WTC11 (cell line): Measurements from ENCODE around the gene HDAC5. TPM values are rescaled to one million over a fixed set of nuclear protein-coding genes. Genes with fewer than 3 reads are reported as not detected.
A peak's percentile ranks its signal among the peaks of the same experiment; 100 is the strongest.

Experiments used
- ATAC-seq: fragments of 200-7000 bp; cut with Tn5 transposase; 2 replicates; pipeline ENCODE4 v1.10.0; 2021; ENCODE audit warnings: mild to moderate bottlenecking, moderate library complexity
- CTCF ChIA-PET: fragments of 300-600 bp; sonication (Branson Sonifier 250); formaldehyde crosslinking; loops from one replicate; lab custom pipeline; 2021; ENCODE audit warnings: antibody characterized with exemption; lab: Charles Lee
- POLR2A ChIA-PET: fragments of 350-600 bp; sonication (Branson Sonifier 250); formaldehyde crosslinking; loops from one replicate; lab custom pipeline; 2021; ENCODE audit warnings: antibody characterized with exemption; lab: Charles Lee
- DNase-seq: peaks from one replicate; pipeline ENCODE4 v3.0.0; 2021; ENCODE audit warnings: low spot score
- H3K27ac Mint-ChIP-seq: 2 replicates; pipeline ENCODE4 v1.8.0; 2021; ENCODE audit warnings: mixed read lengths
- H3K27me3 Mint-ChIP-seq: 2 replicates; pipeline ENCODE4 v1.8.0; 2021; ENCODE audit warnings: low read depth, mild to moderate bottlenecking, moderate library complexity, mixed read lengths
- H3K36me3 Mint-ChIP-seq: 2 replicates; pipeline ENCODE4 v1.8.0; 2021; ENCODE audit warnings: mixed read lengths
- H3K4me1 Mint-ChIP-seq: 2 replicates; pipeline ENCODE4 v1.8.0; 2022; ENCODE audit warnings: mixed read lengths
- H3K4me3 Mint-ChIP-seq: 2 replicates; pipeline ENCODE4 v1.8.0; 2021; ENCODE audit warnings: mild to moderate bottlenecking, moderate library complexity, mixed read lengths
- H3K9me3 Mint-ChIP-seq: 2 replicates; pipeline ENCODE4 v1.8.0; 2021; ENCODE audit warnings: mixed read lengths
- CBFB ChIP-seq: sonication (generic); formaldehyde crosslinking; IDR thresholded peaks from 2 replicates; pipeline ENCODE4 v1.8.1; 2022; ENCODE audit warnings: mild to moderate bottlenecking, low read depth, missing genetic modification reagents
- CTCF ChIP-seq: fragments of 200-600 bp; IDR thresholded peaks from 2 replicates; pipeline ENCODE4 v1.8.0; 2022; ENCODE audit warnings: antibody characterized with exemption
- ELF4 ChIP-seq: sonication (generic); formaldehyde crosslinking; IDR thresholded peaks from 2 replicates; pipeline ENCODE4 v1.8.1; 2022; ENCODE audit warnings: low read depth, mild to moderate bottlenecking, moderate library complexity, missing genetic modification reagents
- ESRRA ChIP-seq: sonication (generic); formaldehyde crosslinking; IDR thresholded peaks from 2 replicates; pipeline ENCODE4 v1.8.1; 2022; ENCODE audit warnings: mild to moderate bottlenecking, missing genetic modification reagents, borderline replicate concordance
- ETV6 ChIP-seq: sonication (generic); formaldehyde crosslinking; IDR thresholded peaks from 2 replicates; pipeline ENCODE4 v1.8.1; 2022; ENCODE audit warnings: mild to moderate bottlenecking, missing genetic modification reagents
- FOXP1 ChIP-seq: sonication (generic); formaldehyde crosslinking; IDR thresholded peaks from 2 replicates; pipeline ENCODE4 v1.8.0; 2022; ENCODE audit warnings: missing genetic modification reagents, mild to moderate bottlenecking, moderate library complexity, borderline replicate concordance
- IRF2 ChIP-seq: sonication (generic); formaldehyde crosslinking; IDR thresholded peaks from 2 replicates; pipeline ENCODE4 v1.8.0; 2022; ENCODE audit warnings: low read depth, missing genetic modification reagents, borderline replicate concordance
- JUN ChIP-seq: sonication (generic); formaldehyde crosslinking; IDR thresholded peaks from 2 replicates; pipeline ENCODE4 v1.8.0; 2023; ENCODE audit warnings: mild to moderate bottlenecking, missing genetic modification reagents
- KAT7 ChIP-seq: sonication (generic); formaldehyde crosslinking; IDR thresholded peaks from 2 replicates; pipeline ENCODE4 v1.8.1; 2023; ENCODE audit warnings: missing genetic modification reagents, mild to moderate bottlenecking, borderline replicate concordance
- MXD4 ChIP-seq: fragments of 250-450 bp; sonication (Bioruptor Pico); IDR thresholded peaks from 2 replicates; pipeline ENCODE4 v1.8.0; 2021; ENCODE audit warnings: mild to moderate bottlenecking, moderate library complexity, borderline replicate concordance
- NFYB ChIP-seq: sonication (generic); formaldehyde crosslinking; conservative IDR thresholded peaks from 2 replicates; pipeline ENCODE4 v1.8.0; 2022; ENCODE audit warnings: low read depth, missing genetic modification reagents
- RORB ChIP-seq: fragments of 250-450 bp; sonication (Bioruptor Pico); IDR thresholded peaks from 2 replicates; pipeline ENCODE4 v1.9.0; 2021; ENCODE audit warnings: mild to moderate bottlenecking
- SMAD3 ChIP-seq: sonication (generic); formaldehyde crosslinking; IDR thresholded peaks from 2 replicates; pipeline ENCODE4 v1.8.0; 2022; ENCODE audit warnings: missing genetic modification reagents, mild to moderate bottlenecking, borderline replicate concordance
- TEAD1 ChIP-seq: sonication (generic); formaldehyde crosslinking; IDR thresholded peaks from 2 replicates; pipeline ENCODE4 v1.8.0; 2022; ENCODE audit warnings: mild to moderate bottlenecking, missing genetic modification reagents
- ZNF138 ChIP-seq: sonication (generic); formaldehyde crosslinking; conservative IDR thresholded peaks from 2 replicates; pipeline ENCODE4 v1.8.1; 2022; ENCODE audit warnings: mild to moderate bottlenecking, moderate library complexity, missing genetic modification reagents
- ZNF263 ChIP-seq: sonication (generic); formaldehyde crosslinking; IDR thresholded peaks from 2 replicates; pipeline ENCODE4 v1.8.1; 2022; ENCODE audit warnings: low read depth, mild to moderate bottlenecking, moderate library complexity, missing genetic modification reagents
- ZNF317 ChIP-seq: sonication (generic); formaldehyde crosslinking; IDR thresholded peaks from 2 replicates; pipeline ENCODE4 v1.8.1; 2023; ENCODE audit warnings: low read depth, mild to moderate bottlenecking, moderate library complexity, missing genetic modification reagents, borderline replicate concordance
- ZNF416 ChIP-seq: fragments of 250-450 bp; sonication (Bioruptor Pico); IDR thresholded peaks from 2 replicates; pipeline ENCODE4 v1.9.0; 2021; ENCODE audit warnings: mild to moderate bottlenecking, inconsistent platforms
- ZNF532 ChIP-seq: fragments of 250-450 bp; sonication (Bioruptor Pico); IDR thresholded peaks from 2 replicates; pipeline ENCODE4 v1.9.0; 2021; ENCODE audit warnings: mild to moderate bottlenecking, borderline replicate concordance
- ZNF671 ChIP-seq: fragments of 250-450 bp; sonication (Bioruptor Pico); IDR thresholded peaks from 2 replicates; pipeline ENCODE4 v1.8.0; 2021; ENCODE audit warnings: mild to moderate bottlenecking
- total RNA-seq: library from RNA; stranded (reverse); gene quantifications from 3 replicates; pipeline ENCODE4 v1.2.3, GENCODE V29; 2021
- TF ChIP-seq, protein P1 (sequence below): fragments of 250-450 bp; sonication (Bioruptor Pico); IDR thresholded peaks from 2 replicates; pipeline ENCODE4 v1.8.0; 2021; ENCODE audit warnings: mild to moderate bottlenecking
- TF ChIP-seq, protein P2 (sequence below): fragments of 250-450 bp; sonication (Bioruptor Pico); IDR thresholded peaks from 2 replicates; pipeline ENCODE4 v1.9.0; 2021; ENCODE audit warnings: mild to moderate bottlenecking
- TF ChIP-seq, protein P3 (sequence below): sonication (generic); formaldehyde crosslinking; IDR thresholded peaks from 2 replicates; pipeline ENCODE4 v1.8.1; 2023; ENCODE audit warnings: mild to moderate bottlenecking, missing genetic modification reagents

HDAC5 gene
- total RNA-seq, 1 experiment from 2014 or later = 61.6 TPM

DNA sequence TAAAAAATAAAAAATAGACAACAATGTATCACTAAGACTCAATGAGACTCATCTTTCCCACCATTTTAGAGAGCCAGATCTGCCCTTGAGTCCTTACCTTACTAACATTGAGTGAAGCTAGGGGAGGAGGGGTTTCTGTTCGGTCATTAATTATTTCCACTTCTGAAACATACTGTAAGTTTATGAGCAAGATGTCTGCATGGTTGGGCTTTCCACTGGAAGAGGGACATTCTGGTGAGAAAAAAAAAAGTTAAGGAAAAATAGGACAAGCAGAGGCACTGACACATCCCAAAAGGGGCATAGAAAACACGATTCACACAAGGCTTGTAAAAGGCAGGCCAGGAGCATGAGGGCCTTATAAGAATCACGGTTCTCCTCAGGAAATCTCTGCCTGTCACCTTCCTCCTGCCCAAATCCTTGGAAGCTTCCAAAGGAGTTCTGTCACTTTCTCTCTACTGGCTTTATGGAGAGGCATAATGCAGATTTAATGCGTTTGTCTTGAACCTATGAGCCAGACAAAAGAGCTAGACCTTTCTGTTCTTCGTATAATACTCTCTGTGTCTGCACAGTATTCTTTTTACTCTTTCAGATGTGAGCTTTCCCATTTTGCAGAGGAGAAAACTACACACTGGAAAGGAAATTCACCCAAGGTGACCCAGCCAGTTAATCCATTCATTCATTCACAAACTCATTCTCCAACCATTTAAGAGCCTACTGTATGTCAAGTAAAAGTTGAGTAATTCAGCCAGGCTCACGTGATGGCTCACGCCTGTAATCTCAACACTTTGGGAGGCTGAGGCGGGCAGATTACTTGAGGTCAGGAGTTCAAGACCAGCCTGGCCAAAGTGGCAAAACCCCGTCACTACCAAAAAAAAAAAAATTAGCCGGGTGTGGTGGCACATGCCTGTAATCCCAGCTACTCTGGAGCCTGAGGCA is 59.5 kb downstream of the HDAC5 start:
- H3K36me3 Mint-ChIP-seq = peaks cover 46% of the 10 kb centered on the region
- DNase-seq (no peak), ATAC-seq (no peak)
- peak overlapping the region; percentile 36 for H3K4me3 Mint-ChIP-seq
- no peak for TF ChIP-seq ZNF138 (CRISPR knock-in tag)
- no peak for TF ChIP-seq FOXP1 (CRISPR knock-in tag)
- TF ChIP-seq ZNF416 = no peak
- TF ChIP-seq CTCF = no peak
- no peak for TF ChIP-seq RORB (CRISPR knock-in tag)
- TF ChIP-seq ETV6 = no peak
- TF ChIP-seq ZNF317 (CRISPR knock-in tag) = no peak
- no peak for TF ChIP-seq KAT7 (CRISPR knock-in tag)
- no peak for TF ChIP-seq ZNF263 (CRISPR knock-in tag)
- no peak for TF ChIP-seq TEAD1 (CRISPR knock-in tag)
- TF ChIP-seq, protein P1, sequence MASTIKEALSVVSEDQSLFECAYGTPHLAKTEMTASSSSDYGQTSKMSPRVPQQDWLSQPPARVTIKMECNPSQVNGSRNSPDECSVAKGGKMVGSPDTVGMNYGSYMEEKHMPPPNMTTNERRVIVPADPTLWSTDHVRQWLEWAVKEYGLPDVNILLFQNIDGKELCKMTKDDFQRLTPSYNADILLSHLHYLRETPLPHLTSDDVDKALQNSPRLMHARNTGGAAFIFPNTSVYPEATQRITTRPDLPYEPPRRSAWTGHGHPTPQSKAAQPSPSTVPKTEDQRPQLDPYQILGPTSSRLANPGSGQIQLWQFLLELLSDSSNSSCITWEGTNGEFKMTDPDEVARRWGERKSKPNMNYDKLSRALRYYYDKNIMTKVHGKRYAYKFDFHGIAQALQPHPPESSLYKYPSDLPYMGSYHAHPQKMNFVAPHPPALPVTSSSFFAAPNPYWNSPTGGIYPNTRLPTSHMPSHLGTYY = no peak
- TF ChIP-seq ESRRA = no peak
- no peak for TF ChIP-seq ZNF671 (CRISPR knock-in tag)
- TF ChIP-seq CBFB (CRISPR knock-in tag) = no peak
- TF ChIP-seq SMAD3 (CRISPR knock-in tag) = no peak
- TF ChIP-seq MXD4 (CRISPR knock-in tag) = no peak
- TF ChIP-seq JUN = no peak
- no peak for TF ChIP-seq NFYB (CRISPR knock-in tag)
- ChIA-PET POLR2A (no interaction called here), CTCF (interaction anchor here (0.9 to 3.6 kb wide), 2 partner anchors 52 to 154 kb away, joined by 4 to 11 read pairs; no protein-coding TSS in a partner anchor)
- no peaks in the 10 kb centered on the region for H3K9me3 Mint-ChIP-seq
- H3K4me1 Mint-ChIP-seq = peaks cover 34% of the 10 kb centered on the region
- H3K27me3 Mint-ChIP-seq = no peaks in the 10 kb centered on the region
- H3K27ac Mint-ChIP-seq = peak overlapping the region; percentile 87

GRCh38 chr17:44062871-44063270 is 60.6 kb downstream of the HDAC5 start:
- H3K27ac Mint-ChIP-seq = no peak overlapping the region
- no peaks in the 10 kb centered on the region for H3K9me3 Mint-ChIP-seq
- no peak for DNase-seq
- H3K4me1 Mint-ChIP-seq = peaks cover 32% of the 10 kb centered on the region
- no peak for ATAC-seq
- POLR2A ChIA-PET = no interaction called here
- H3K4me3 Mint-ChIP-seq = no peak overlapping the region
- peaks cover 55% of the 10 kb centered on the region for H3K36me3 Mint-ChIP-seq
- CTCF ChIA-PET = interaction anchor here (0.6 to 3.6 kb wide), 3 partner anchors 35 to 153 kb away, joined by 4 to 11 read pairs (median 5); no protein-coding TSS in a partner anchor
- TF ChIP-seq ELF4 (CRISPR knock-in tag) (no peak), ZNF532 (CRISPR knock-in tag) (no peak), IRF2 (no peak), FOXP1 (CRISPR knock-in tag) (no peak)
- TF ChIP-seq, protein P2, sequence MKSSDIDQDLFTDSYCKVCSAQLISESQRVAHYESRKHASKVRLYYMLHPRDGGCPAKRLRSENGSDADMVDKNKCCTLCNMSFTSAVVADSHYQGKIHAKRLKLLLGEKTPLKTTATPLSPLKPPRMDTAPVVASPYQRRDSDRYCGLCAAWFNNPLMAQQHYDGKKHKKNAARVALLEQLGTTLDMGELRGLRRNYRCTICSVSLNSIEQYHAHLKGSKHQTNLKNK (CRISPR knock-in tag) = no peak
- TF ChIP-seq, protein P3, sequence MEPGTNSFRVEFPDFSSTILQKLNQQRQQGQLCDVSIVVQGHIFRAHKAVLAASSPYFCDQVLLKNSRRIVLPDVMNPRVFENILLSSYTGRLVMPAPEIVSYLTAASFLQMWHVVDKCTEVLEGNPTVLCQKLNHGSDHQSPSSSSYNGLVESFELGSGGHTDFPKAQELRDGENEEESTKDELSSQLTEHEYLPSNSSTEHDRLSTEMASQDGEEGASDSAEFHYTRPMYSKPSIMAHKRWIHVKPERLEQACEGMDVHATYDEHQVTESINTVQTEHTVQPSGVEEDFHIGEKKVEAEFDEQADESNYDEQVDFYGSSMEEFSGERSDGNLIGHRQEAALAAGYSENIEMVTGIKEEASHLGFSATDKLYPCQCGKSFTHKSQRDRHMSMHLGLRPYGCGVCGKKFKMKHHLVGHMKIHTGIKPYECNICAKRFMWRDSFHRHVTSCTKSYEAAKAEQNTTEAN (CRISPR knock-in tag) = no peak
- no peaks in the 10 kb centered on the region for H3K27me3 Mint-ChIP-seq
